Measurements from ENCODE around the gene ENKUR. TPM values are rescaled to one million over a fixed set of nuclear protein-coding genes. Genes with fewer than 3 reads are reported as not detected.

Gene ENKUR
- 1.4 and 3.1 TPM in 2 replicates for total RNA-seq
- 0.12 and 1.6 TPM in 2 replicates for polyA plus RNA-seq

- H3K4me1 ChIP-seq (ENCODE audit: insufficient read depth) = peaks cover 6% of the 10 kb centered on the region
- no peaks in the 10 kb centered on the region for H3K36me3 ChIP-seq (replicated peaks; ENCODE audit: insufficient read depth, low read depth)
- no peaks in the 10 kb centered on the region for H3K9me3 ChIP-seq (ENCODE audit: low read depth)
- WGBS (ENCODE audit: low lambda C conversion rate, missing lambda C conversion rate) = 3% methylated on average over 16 of the region's 16 CpGs
- no peaks in the 10 kb centered on the region for H3K9me2 ChIP-seq (replicated peaks; ENCODE audit: insufficient read depth)
- peak; percentile 94 for DNase-seq (ENCODE audit: low spot score)
- H3K4me2 ChIP-seq = peak within 1 kb of the TSS; percentile 80
- H3K4me3 ChIP-seq = peak within 1 kb of the TSS; percentile 39
- no peaks in the 10 kb centered on the region for H3K27me3 ChIP-seq
- H4K20me1 ChIP-seq (ENCODE audit: insufficient read depth, poor library complexity, severe bottlenecking) = no peaks in the 10 kb centered on the region
- H3K79me2 ChIP-seq = peaks cover 15% of the 10 kb centered on the region
- peak within 1 kb of the TSS; percentile 87 for H2AFZ ChIP-seq
- peak within 1 kb of the TSS; percentile 96 for H3K27ac ChIP-seq
- TF ChIP-seq CTCF (IDR thresholded peaks at IDR 0.05; ENCODE audit: poor library complexity) (no peak), EZH2 (IDR thresholded peaks at IDR 0.05; ENCODE audit: borderline replicate concordance) (no peak), EZH2phosphoT487 (IDR thresholded peaks at IDR 0.05; ENCODE audit: low read depth, severe bottlenecking, unreplicated experiment) (no peak)
Measured at GRCh38 chr10:25015828-25016375, at the start of gene ENKUR. Gene ENKUR, minus strand, starts transcription at chr10:25016158. Its CDS starts 222 bp downstream, at chr10:25015936.

GRCh38 chr10:25064401-25064800 is 48.4 kb upstream of the ENKUR start:
- no peaks in the 10 kb centered on the region for H3K9me3 ChIP-seq (ENCODE audit: low read depth)
- H3K9me2 ChIP-seq (replicated peaks; ENCODE audit: insufficient read depth) = no peaks in the 10 kb centered on the region
- no peak overlapping the region for H3K4me3 ChIP-seq
- no peak for TF ChIP-seq EZH2phosphoT487 (IDR thresholded peaks at IDR 0.05; ENCODE audit: low read depth, severe bottlenecking, unreplicated experiment)
- TF ChIP-seq CTCF (IDR thresholded peaks at IDR 0.05; ENCODE audit: poor library complexity) = no peak
- no peak for TF ChIP-seq EZH2 (IDR thresholded peaks at IDR 0.05; ENCODE audit: borderline replicate concordance)
- no peak for DNase-seq (ENCODE audit: low spot score)
- peaks cover 26% of the 10 kb centered on the region for H3K4me1 ChIP-seq (ENCODE audit: insufficient read depth)
- no peak overlapping the region for H3K27ac ChIP-seq
- WGBS (ENCODE audit: low lambda C conversion rate, missing lambda C conversion rate) = 82% methylated on average over 2 of the region's 2 CpGs
- no peaks in the 10 kb centered on the region for H3K79me2 ChIP-seq
- no peak overlapping the region for H3K4me2 ChIP-seq
- H2AFZ ChIP-seq = no peak overlapping the region
- H4K20me1 ChIP-seq (ENCODE audit: insufficient read depth, poor library complexity, severe bottlenecking) = no peaks in the 10 kb centered on the region
- no peaks in the 10 kb centered on the region for H3K36me3 ChIP-seq (replicated peaks; ENCODE audit: insufficient read depth, low read depth)
- H3K27me3 ChIP-seq = no peaks in the 10 kb centered on the region

- H2AFZ ChIP-seq = no peak overlapping the region
- H4K20me1 ChIP-seq (ENCODE audit: insufficient read depth, poor library complexity, severe bottlenecking) = no peaks in the 10 kb centered on the region
- no peaks in the 10 kb centered on the region for H3K9me2 ChIP-seq (replicated peaks; ENCODE audit: insufficient read depth)
- H3K27ac ChIP-seq = peak overlapping the region; percentile 93
- H3K4me1 ChIP-seq (ENCODE audit: insufficient read depth) = peaks cover 26% of the 10 kb centered on the region
- TF ChIP-seq EZH2phosphoT487 (IDR thresholded peaks at IDR 0.05; ENCODE audit: low read depth, severe bottlenecking, unreplicated experiment) = no peak
- TF ChIP-seq EZH2 (IDR thresholded peaks at IDR 0.05; ENCODE audit: borderline replicate concordance) = no peak
- TF ChIP-seq CTCF (IDR thresholded peaks at IDR 0.05; ENCODE audit: poor library complexity) = no peak
- no peak overlapping the region for H3K4me2 ChIP-seq
- WGBS (ENCODE audit: low lambda C conversion rate, missing lambda C conversion rate) = 96% methylated on average over 8 of the region's 8 CpGs
- no peaks in the 10 kb centered on the region for H3K79me2 ChIP-seq
- H3K9me3 ChIP-seq (ENCODE audit: low read depth) = no peaks in the 10 kb centered on the region
- no peak overlapping the region for H3K4me3 ChIP-seq
- DNase-seq (ENCODE audit: low spot score) = no peak
- H3K36me3 ChIP-seq (replicated peaks; ENCODE audit: insufficient read depth, low read depth) = no peaks in the 10 kb centered on the region
- H3K27me3 ChIP-seq = no peaks in the 10 kb centered on the region
Measured at GRCh38 chr10:25063644-25064043, 47.7 kb upstream of the ENKUR start.

All from hepatocyte (in vitro differentiated cells).